Measurements from ENCODE around the gene PRKAA2. TPM values are rescaled to one million over a fixed set of nuclear protein-coding genes. Genes with fewer than 3 reads are reported as not detected.

The PRKAA2 gene
- total and polyA plus RNA-seq, 2 of the 13 experiments (the other 11 are each of a cell fraction or from before 2014, with no cell fraction given) = 6.0 to 7.5 TPM

DNA sequence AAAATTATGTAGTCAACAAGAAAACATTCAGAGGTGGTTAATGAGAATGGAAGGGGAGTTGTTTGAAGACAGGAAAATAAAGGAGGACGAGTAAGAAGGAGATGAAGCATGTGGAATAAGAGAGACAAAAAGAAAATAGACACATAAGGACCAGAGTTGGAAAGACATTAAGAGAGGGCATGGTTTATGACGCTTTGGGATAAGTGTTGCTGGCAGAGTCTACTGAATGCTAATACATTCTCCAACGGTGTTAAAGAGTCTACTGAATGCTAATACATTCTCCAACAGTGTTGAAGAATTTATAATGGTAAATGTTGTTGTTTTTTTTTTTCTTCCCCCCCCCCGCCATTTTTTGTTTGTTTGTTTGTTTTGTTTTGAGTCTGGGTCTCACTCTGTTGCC, 13.1 kb downstream of the PRKAA2 start:
- TF ChIP-seq NR2F2 (IDR thresholded peaks at IDR 0.05; ENCODE audit: borderline replicate concordance, low read depth) = no peak
- TF ChIP-seq HNF1B (CRISPR knock-in tag; IDR thresholded peaks at IDR 0.05) = no peak
- no peak for TF ChIP-seq MIXL1 (CRISPR knock-in tag; IDR thresholded peaks at IDR 0.05)
- TF ChIP-seq NFKBIZ (CRISPR knock-in tag; IDR thresholded peaks at IDR 0.05) = no peak
- no peak for TF ChIP-seq CBX5 (CRISPR knock-in tag; IDR thresholded peaks at IDR 0.05; ENCODE audit: borderline replicate concordance)
- TF ChIP-seq ZNF780A (CRISPR knock-in tag; IDR thresholded peaks at IDR 0.05) = no peak
- TF ChIP-seq ZMYM2 (CRISPR knock-in tag; IDR thresholded peaks at IDR 0.05) = no peak
- TF ChIP-seq KLF13 (CRISPR knock-in tag; IDR thresholded peaks at IDR 0.05) = no peak
- no peaks in the 10 kb centered on the region for H3K27me3 ChIP-seq (ENCODE audit: control insufficient read depth in 1 of 2, insufficient read depth in 2 of 2, low read length in 2 of 2)
- no peak overlapping the region for H3K27ac ChIP-seq (ENCODE audit: extremely low read length, insufficient read depth, low read length)
- peaks cover 55% of the 10 kb centered on the region for H3K79me2 ChIP-seq (ENCODE audit: insufficient read depth, low read length)
- H3K9me3 ChIP-seq (ENCODE audit: low read length) = peaks cover 17% of the 10 kb centered on the region
- ATAC-seq (no peak), FAIRE-seq (no peak), DNase-seq (ENCODE audit: low spot score) (no peak)
- 94% methylated on average over 4 of the region's 4 CpGs for WGBS (ENCODE audit: low lambda C conversion rate)
- POLR2A ChIA-PET = no interaction called here
- H3K36me3 ChIP-seq (replicated peaks in 1 of 2; ENCODE audit: control insufficient read depth in 1 of 2, insufficient read depth in 2 of 2, low read length in 2 of 2) = 0 out of 5 replicates have a peak, but pooled peaks cover 0 to 10% of the 10 kb centered on the region in 2 experiments
- H3K4me3 ChIP-seq (replicated peaks in 1 of 3; ENCODE audit: insufficient read depth in 1 of 3, low read depth in 2 of 3, low read length in 3 of 3) = no peak overlapping the region
- H3K4me1 ChIP-seq (ENCODE audit: insufficient read depth, low read length) = peaks cover 5% of the 10 kb centered on the region
- no peak overlapping the region for H3K4me2 ChIP-seq (ENCODE audit: low read depth, low read length)
- intact Hi-C loops (cut with micrococcal nuclease; ENCODE audit: unreplicated experiment) (no loop called here), in situ Hi-C loops (cut with HindIII; ENCODE audit: extremely low pct_ligation_motif_present, low pct_unique_long_range_greater_than_20kb) (no loop called here)
- H4K20me1 ChIP-seq (ENCODE audit: insufficient read depth, low read length) = peaks cover 8% of the 10 kb centered on the region; the same call in 1 of the 2 replicates
- H2AFZ ChIP-seq (ENCODE audit: low read length) = no peak overlapping the region
- no peak overlapping the region for H3K9ac ChIP-seq (ENCODE audit: insufficient read depth, low read depth, low read length)
- CTCF ChIA-PET (ENCODE audit: low intra/inter-chr PET ratio, low total read pairs) = no interaction called here
- BruUV-seq (replicated peaks) = no TSS peak

GRCh38 chr1:56660293-56660692, 15.2 kb downstream of the PRKAA2 start:
- intact Hi-C loops (cut with micrococcal nuclease; ENCODE audit: unreplicated experiment) (no loop called here), in situ Hi-C loops (cut with HindIII; ENCODE audit: extremely low pct_ligation_motif_present, low pct_unique_long_range_greater_than_20kb) (no loop called here)
- H3K4me2 ChIP-seq (ENCODE audit: low read depth, low read length) = no peak overlapping the region
- H3K27me3 ChIP-seq (ENCODE audit: control insufficient read depth in 1 of 2, insufficient read depth in 2 of 2, low read length in 2 of 2) = no peaks in the 10 kb centered on the region
- no TSS peak for BruUV-seq (replicated peaks)
- H3K36me3 ChIP-seq (replicated peaks in 1 of 2; ENCODE audit: control insufficient read depth in 1 of 2, insufficient read depth in 2 of 2, low read length in 2 of 2) = 0 out of 5 replicates have a peak, but pooled peaks cover 0 to 10% of the 10 kb centered on the region in 2 experiments
- H3K79me2 ChIP-seq (ENCODE audit: insufficient read depth, low read length) = peaks cover 51% of the 10 kb centered on the region
- peaks cover 9% of the 10 kb centered on the region for H3K4me1 ChIP-seq (ENCODE audit: insufficient read depth, low read length)
- H2AFZ ChIP-seq (ENCODE audit: low read length) = no peak overlapping the region
- no peak overlapping the region for H3K27ac ChIP-seq (ENCODE audit: extremely low read length, insufficient read depth, low read length)
- FAIRE-seq = no peak
- CTCF ChIA-PET (ENCODE audit: low intra/inter-chr PET ratio, low total read pairs) = no interaction called here
- WGBS (ENCODE audit: low lambda C conversion rate) = 100% methylated on average over 1 of the region's 1 CpG
- no peak for ATAC-seq
- H3K4me3 ChIP-seq (replicated peaks in 1 of 3; ENCODE audit: insufficient read depth in 1 of 3, low read depth in 2 of 3, low read length in 3 of 3) = no peak overlapping the region
- peaks cover 8% of the 10 kb centered on the region; the same call in 1 of the 2 replicates for H4K20me1 ChIP-seq (ENCODE audit: insufficient read depth, low read length)
- DNase-seq (ENCODE audit: low spot score) = no peak
- H3K9ac ChIP-seq (ENCODE audit: insufficient read depth, low read depth, low read length) = no peak overlapping the region
- POLR2A ChIA-PET = no interaction called here
- H3K9me3 ChIP-seq (ENCODE audit: low read length) = peaks cover 17% of the 10 kb centered on the region
- no peak for TF ChIP-seq RFXANK (CRISPR knock-in tag; IDR thresholded peaks at IDR 0.05)
- TF ChIP-seq, protein P1, sequence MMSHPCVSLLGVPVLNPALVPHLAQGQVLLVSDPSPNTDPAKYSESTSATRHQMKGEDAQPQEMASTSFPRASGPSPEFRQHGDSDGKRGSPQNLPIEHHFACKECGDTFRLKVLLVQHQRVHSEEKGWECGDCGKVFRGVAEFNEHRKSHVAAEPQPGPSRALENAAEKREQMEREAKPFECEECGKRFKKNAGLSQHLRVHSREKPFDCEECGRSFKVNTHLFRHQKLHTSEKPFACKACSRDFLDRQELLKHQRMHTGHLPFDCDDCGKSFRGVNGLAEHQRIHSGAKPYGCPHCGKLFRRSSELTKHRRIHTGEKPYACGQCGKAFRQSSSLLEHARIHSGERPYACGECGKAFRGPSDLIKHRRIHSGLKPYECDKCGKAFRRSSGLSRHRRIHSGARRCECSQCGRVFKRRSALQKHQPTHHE (CRISPR knock-in tag; IDR thresholded peaks at IDR 0.05; ENCODE audit: borderline replicate concordance) = no peak
- no peak for TF ChIP-seq REPIN1 (CRISPR knock-in tag; IDR thresholded peaks at IDR 0.05; ENCODE audit: borderline replicate concordance, low read depth)
- no peak for TF ChIP-seq MTA1 (CRISPR knock-in tag; IDR thresholded peaks at IDR 0.05; ENCODE audit: borderline replicate concordance)
- no peak for TF ChIP-seq ZNF501 (CRISPR knock-in tag; IDR thresholded peaks at IDR 0.05)
- TF ChIP-seq PRPF4 (IDR thresholded peaks at IDR 0.05; ENCODE audit: low read depth, low read length, poor library complexity, severe bottlenecking) = no peak
- TF ChIP-seq RBAK (CRISPR knock-in tag; IDR thresholded peaks at IDR 0.05) = no peak
- TF ChIP-seq MAX (IDR thresholded peaks at IDR 0.05) = no peak
- no peak for TF ChIP-seq FOSL2 (CRISPR knock-in tag; IDR thresholded peaks at IDR 0.05)

All from HepG2 (cell line).